ENCODE results near the gene MYO9B.
"Not testable (repeated sequence)": the region's sequence is repeated elsewhere in the genome, so short reads cannot be mapped to it uniquely, and the experiment has no call there.

DNA sequence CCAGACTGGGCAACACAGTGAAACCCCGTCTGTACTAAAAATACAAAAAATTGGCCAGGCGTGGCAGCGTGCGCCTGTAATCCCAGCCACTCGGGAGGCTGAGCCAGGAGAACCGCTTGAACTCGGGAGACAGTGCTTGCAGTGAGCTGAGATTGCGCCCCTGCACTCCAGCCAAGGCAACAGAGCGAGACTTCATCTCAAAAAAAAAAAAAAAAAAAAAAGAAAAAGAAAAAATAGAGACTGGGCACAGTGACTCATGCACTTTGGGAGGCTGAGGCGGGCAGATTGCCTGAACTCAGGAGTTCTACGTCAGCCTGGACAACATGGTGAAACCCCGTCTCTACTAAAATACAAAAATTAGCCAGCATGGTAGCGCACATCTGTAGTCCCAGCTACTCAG, 69.2 kb downstream of the MYO9B start:
- TF ChIP-seq POLR2AphosphoS5 (IDR thresholded peaks at IDR 0.05; ENCODE audit: low read depth, low read length); TAF1 (IDR thresholded peaks at IDR 0.05; ENCODE audit: borderline replicate concordance, low read depth, low read length): not testable (repeated sequence)
